Mucosa of rectum (tissue), 2 donors: ENCODE results near the gene ESPN.

Experiments
- H3K27ac ChIP-seq, 2 donors: one replicate each; pipeline ENCODE4 v1.7.0; 2013; ENCODE audit warnings: inconsistent platforms in 2 of 2, low read depth in 2 of 2, low read length in 2 of 2
- H3K27me3 ChIP-seq, 2 donors: one replicate each; pipeline ENCODE4 v1.7.0; 2013; ENCODE audit warnings: low read length in 2 of 2; ENCODE audit not compliant: control insufficient read depth in 2 of 2, insufficient read depth in 2 of 2
- H3K36me3 ChIP-seq, 2 donors: one replicate each; pipeline ENCODE4 v1.7.0; 2013; ENCODE audit warnings: low read length in 2 of 2; ENCODE audit not compliant: control insufficient read depth in 2 of 2, insufficient read depth in 2 of 2
- H3K4me1 ChIP-seq, 2 donors: one replicate each; pipeline ENCODE4 v1.7.0; 2013; ENCODE audit warnings: low read length in 2 of 2, mild to moderate bottlenecking in 1 of 2; ENCODE audit not compliant: control insufficient read depth in 2 of 2, insufficient read depth in 2 of 2
- H3K4me3 ChIP-seq, 2 donors: one replicate each; pipeline ENCODE4 v1.7.0; 2013; ENCODE audit warnings: low read length in 2 of 2
- H3K9ac ChIP-seq, 2 donors: one replicate each; pipeline ENCODE4 v1.7.0; 2013; ENCODE audit warnings: low read length in 2 of 2, low read depth in 1 of 2, mild to moderate bottlenecking in 1 of 2
- H3K9me3 ChIP-seq, 2 donors: one replicate each; pipeline ENCODE4 v1.7.0; 2013; ENCODE audit warnings: low read length in 2 of 2; ENCODE audit not compliant: control insufficient read depth in 2 of 2
- donor health status: healthy.
- donor health status: Normal muscosa, but diverticular disease.

The ESPN gene

DNA sequence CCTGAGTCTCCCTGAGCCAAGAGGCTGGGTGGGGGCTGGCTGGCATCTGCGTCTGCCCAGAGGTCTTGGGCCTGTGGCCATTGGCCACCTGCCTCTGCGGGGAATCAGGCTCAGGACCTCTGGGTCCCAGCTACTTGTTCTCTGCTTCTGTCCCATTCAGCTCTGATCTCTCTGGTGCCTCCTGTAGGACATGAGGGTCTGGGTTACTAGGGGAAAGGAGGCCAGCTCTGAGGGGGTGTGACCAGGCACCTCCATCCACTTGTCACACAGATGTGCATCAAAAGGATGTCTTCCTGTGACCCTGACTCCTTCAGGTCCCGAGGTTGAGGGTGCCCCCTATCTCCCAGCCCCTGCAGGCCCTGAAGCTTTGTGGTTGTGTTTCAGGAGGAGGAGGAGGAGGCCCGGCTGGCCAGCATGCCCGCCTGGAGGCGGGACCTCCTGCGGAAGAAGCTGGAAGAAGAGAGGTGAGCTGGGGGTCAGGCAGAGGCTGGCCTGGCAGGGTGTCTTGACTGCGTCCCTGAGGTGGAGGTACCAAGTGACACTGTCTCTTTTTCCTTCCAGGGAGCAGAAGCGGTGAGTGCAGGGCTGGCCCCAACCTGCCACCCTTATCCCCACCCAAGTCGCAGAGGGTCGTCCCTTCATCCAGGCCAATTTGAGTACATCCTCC, 32.4 kb downstream of the ESPN start:
- no peaks in the 10 kb centered on the region for H3K9me3 ChIP-seq
- no peaks in the 10 kb centered on the region for H3K27me3 ChIP-seq
- H3K27ac ChIP-seq, result no peak overlapping the region
- no peak overlapping the region for H3K4me3 ChIP-seq
- peaks cover 3 to 13% of the 10 kb centered on the region in 2 donors for H3K36me3 ChIP-seq
- H3K4me1 ChIP-seq, result no peaks in the 10 kb centered on the region
- no peak overlapping the region for H3K9ac ChIP-seq

DNA sequence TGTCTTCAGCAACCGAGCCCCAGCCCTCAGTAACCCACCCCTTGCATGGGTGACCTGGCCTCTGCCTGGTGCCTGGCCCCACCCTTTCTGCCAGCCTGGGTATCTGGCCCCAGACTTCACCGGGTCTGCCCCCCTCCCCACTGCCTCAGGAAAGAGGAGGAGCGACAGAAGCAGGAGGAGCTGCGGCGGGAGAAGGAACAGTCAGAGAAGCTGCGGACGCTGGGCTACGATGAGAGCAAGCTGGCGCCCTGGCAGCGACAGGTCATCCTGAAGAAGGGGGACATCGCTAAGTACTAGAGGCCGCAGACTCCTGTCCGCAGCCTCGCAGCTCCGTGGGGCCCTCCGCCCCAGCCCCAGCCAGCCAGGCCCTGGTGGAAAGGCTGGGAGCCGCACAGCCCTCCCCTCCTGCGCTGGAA, 35.3 kb downstream of the ESPN start:
- Histone ChIP-seq H3K4me3 (peak overlapping the region in 1 of 2 donors; percentile 10), H3K27ac (peak overlapping the region in 1 of 2 donors; percentile 32), H3K9me3 (no peaks in the 10 kb centered on the region), H3K27me3 (no peaks in the 10 kb centered on the region), H3K4me1 (peaks cover 2 to 9% of the 10 kb centered on the region in 2 donors), H3K9ac (no peak overlapping the region), H3K36me3 (peaks cover 14 to 21% of the 10 kb centered on the region in 2 donors)

DNA sequence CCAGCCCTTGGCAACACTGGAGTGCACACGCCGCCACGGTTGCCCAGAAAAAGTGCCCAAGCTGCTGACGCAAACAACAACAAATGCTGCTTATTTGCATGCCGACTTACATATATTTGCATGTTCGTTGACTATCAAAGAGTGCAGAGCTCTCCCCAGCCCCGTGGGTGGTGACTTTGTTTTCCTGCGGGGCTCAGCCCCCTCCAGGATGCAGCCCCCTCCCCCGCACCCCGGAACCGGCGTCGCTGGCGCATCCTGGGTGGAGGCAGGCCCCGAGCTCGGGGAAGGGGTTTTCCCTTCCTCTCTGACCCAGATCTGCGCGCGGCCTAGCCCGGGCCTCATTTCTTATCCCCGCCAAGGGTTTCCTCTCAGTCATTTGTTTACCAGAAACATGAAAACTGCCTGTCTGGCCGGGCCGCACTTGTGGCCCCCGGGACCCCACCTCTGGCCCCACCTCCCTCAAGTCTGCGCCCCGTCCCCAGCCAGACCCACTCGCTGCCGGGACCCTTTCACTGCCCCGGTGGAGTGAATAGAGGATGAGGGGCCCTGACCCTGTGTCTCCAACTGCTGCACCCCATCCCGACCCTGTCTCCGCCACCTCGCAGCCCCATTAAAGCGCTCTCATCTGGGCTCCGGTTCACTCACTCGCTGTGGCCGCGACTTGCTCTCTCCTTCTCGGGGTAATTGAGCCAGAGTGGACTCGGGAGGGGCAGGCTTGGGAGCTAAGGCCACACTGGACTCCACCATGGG, 35.9 kb downstream of the ESPN start:
- Histone ChIP-seq H3K27ac (peak overlapping the region in 1 of 2 donors; percentile 58), H3K9me3 (no peaks in the 10 kb centered on the region), H3K4me1 (peaks cover 2 to 12% of the 10 kb centered on the region in 2 donors), H3K36me3 (peaks cover 14 to 21% of the 10 kb centered on the region in 2 donors), H3K9ac (no peak overlapping the region), H3K27me3 (no peaks in the 10 kb centered on the region), H3K4me3 (peak overlapping the region in 1 of 2 donors; percentile 37)

DNA sequence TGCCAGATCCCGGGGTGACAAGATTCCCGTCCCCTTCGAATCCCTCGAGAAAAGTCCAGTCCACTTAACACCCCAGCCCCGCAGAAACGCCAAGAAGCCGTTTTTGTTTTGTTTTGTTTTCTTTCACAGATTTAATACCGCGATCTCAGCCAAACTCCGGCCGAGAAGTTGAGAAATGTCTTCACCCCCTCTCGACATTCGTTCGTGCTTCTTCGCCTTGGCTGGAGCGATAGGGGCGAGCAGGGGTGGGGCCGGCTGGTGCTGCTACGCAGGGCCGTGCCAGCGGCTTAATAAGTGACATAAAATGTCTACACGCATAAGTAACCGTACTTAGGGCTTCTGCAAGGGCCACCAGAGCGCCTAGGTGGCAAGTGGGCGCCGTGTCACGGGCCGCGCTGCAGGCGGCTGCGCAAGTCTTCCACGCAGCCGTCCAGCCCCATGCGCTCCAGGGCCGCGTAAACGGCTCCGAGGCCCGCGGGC, 36.5 kb downstream of the ESPN start:
- peaks cover 14 to 21% of the 10 kb centered on the region in 2 donors for H3K36me3 ChIP-seq
- H3K9ac ChIP-seq, result no peak overlapping the region
- peaks cover 2 to 12% of the 10 kb centered on the region in 2 donors for H3K4me1 ChIP-seq
- no peaks in the 10 kb centered on the region for H3K9me3 ChIP-seq
- H3K4me3 ChIP-seq, result peak overlapping the region in 1 of 2 donors; percentile 20
- H3K27ac ChIP-seq, result peak overlapping the region in 1 of 2 donors; percentile 58
- no peaks in the 10 kb centered on the region for H3K27me3 ChIP-seq

DNA sequence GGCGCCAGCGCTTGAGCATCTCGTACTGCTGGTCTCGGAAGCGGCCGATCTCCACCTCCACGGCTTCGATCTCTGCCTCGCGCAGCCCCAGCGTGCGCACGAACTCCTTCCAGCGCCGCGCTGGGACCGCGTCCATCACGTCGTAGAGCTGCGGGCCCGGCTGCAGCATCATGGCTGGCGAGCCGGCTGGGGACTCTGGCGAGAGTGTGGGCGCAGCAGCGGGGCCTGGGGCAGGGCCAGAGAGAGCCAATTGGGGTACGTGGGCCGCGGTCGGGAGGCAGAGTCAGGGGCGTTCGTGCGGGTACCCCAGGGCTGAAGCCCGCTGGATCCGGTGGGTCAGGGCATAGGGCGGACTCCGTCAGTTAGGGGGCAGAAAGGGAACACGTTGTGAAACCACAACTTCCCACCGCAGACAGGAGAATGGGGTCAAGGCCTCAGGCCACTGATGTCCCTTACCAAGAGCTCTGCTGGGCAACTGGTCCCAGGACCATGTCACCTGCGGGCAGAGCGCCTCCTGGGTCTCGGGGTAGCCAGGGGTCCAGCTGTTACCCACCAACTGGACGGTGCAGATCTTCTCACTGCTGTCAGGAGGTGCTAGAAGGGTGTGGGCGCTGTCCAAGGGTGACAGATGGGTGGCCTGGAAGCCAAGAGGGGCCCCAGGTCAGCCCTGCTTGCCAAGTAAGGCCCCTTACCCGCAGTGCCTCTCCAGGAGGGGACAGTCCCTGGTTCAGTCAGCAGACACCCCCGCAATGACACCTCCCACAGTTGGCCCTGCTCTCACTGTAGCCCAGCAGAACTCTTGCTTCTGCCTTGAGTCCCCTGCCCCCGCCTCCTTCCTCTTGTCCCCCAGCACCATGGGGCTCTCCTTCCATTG, 37.2 kb downstream of the ESPN start:
- H3K4me1 ChIP-seq, result peaks cover 2 to 12% of the 10 kb centered on the region in 2 donors
- H3K9ac ChIP-seq, result no peak overlapping the region
- H3K4me3 ChIP-seq, result no peak overlapping the region
- H3K27me3 ChIP-seq, result no peaks in the 10 kb centered on the region
- H3K9me3 ChIP-seq, result no peaks in the 10 kb centered on the region
- H3K36me3 ChIP-seq, result peaks cover 14 to 16% of the 10 kb centered on the region in 2 donors
- no peak overlapping the region for H3K27ac ChIP-seq

GRCh38 chr1:6462412-6463119, 38.0 kb downstream of the ESPN start:
- peaks cover 14% of the 10 kb centered on the region in 2 donors for H3K36me3 ChIP-seq
- H3K9ac ChIP-seq, result no peak overlapping the region
- no peak overlapping the region for H3K4me3 ChIP-seq
- H3K27me3 ChIP-seq, result no peaks in the 10 kb centered on the region
- no peak overlapping the region for H3K27ac ChIP-seq
- H3K9me3 ChIP-seq, result no peaks in the 10 kb centered on the region
- H3K4me1 ChIP-seq, result peaks cover 2 to 12% of the 10 kb centered on the region in 2 donors

GRCh38 chr1:6463120-6463412, 38.5 kb downstream of the ESPN start:
- no peaks in the 10 kb centered on the region for H3K27me3 ChIP-seq
- no peak overlapping the region for H3K27ac ChIP-seq
- no peaks in the 10 kb centered on the region for H3K9me3 ChIP-seq
- H3K9ac ChIP-seq, result no peak overlapping the region
- no peak overlapping the region for H3K4me3 ChIP-seq
- peaks cover 2 to 12% of the 10 kb centered on the region in 2 donors for H3K4me1 ChIP-seq
- H3K36me3 ChIP-seq, result peaks cover 14% of the 10 kb centered on the region in 2 donors

DNA sequence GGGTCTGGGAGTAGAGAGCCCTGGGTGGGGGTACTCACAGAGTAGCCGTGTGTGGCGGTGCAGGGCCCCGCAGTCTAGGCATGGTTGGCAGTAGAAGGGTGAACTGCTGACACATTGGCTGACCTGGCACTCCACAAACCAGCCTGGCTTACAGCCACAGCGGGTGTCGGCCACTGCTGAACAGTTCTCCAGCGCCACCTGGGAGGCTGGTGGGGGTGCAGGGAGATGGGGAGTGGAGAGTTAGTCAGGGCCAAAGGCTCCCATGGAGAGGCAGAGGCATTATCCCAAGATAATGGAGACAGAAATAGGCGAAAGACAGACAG, 39.9 kb downstream of the ESPN start:
- no peaks in the 10 kb centered on the region for H3K27me3 ChIP-seq
- H3K4me3 ChIP-seq, result peak overlapping the region in 1 of 2 donors; percentile 61
- H3K27ac ChIP-seq, result no peak overlapping the region
- peaks cover 20 to 22% of the 10 kb centered on the region in 2 donors for H3K36me3 ChIP-seq
- H3K9ac ChIP-seq, result peak overlapping the region in 1 of 2 donors; percentile 77
- H3K4me1 ChIP-seq, result peaks cover 2 to 12% of the 10 kb centered on the region in 2 donors
- H3K9me3 ChIP-seq, result no peaks in the 10 kb centered on the region

DNA sequence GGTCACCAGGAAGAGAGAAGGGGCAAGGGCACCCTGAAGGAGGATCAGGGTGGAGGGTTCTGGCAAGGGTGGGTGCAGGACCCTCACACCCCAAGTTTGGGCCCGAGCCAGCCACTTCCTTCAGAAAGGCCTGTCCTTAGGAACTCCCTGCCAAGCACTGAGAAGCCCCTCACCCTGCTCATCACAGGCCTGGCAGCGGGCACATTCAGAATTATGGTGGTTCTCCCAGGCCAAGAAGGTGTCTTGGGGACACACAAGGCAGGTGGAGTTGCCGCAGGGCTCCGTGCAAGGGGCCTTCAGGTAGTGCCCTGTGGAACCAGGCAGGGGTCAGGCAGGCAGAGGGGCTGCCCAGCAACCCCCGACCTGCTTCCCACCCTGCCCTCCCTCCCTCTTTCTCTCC, 40.3 kb downstream of the ESPN start:
- no peaks in the 10 kb centered on the region for H3K9me3 ChIP-seq
- peaks cover 23% of the 10 kb centered on the region in 2 donors for H3K36me3 ChIP-seq
- peak overlapping the region in 1 of 2 donors; percentile 77 for H3K9ac ChIP-seq
- peaks cover 2 to 12% of the 10 kb centered on the region in 2 donors for H3K4me1 ChIP-seq
- no peaks in the 10 kb centered on the region for H3K27me3 ChIP-seq
- H3K4me3 ChIP-seq, result peak overlapping the region in 1 of 2 donors; percentile 61
- H3K27ac ChIP-seq, result no peak overlapping the region
